ENCODE results near the gene CPPED1. TPM values are rescaled to one million over a fixed set of nuclear protein-coding genes. Genes with fewer than 3 reads are reported as not detected.

The CPPED1 gene
- total RNA-seq, 1 experiment from 2014 or later: 34.9 TPM

GRCh38 chr16:12609937-12610699, 193.6 kb downstream of the CPPED1 start:
- no peak for DNase-seq
- CTCF ChIA-PET: no interaction called here

More at GRCh38 chr16:12609937-12610699, 193.6 kb downstream of the CPPED1 start:
- Mint-ChIP-seq H3K4me1 (ENCODE audit: low read depth, unreplicated experiment) (peaks cover 14% of the 10 kb centered on the region), H3K9me3 (ENCODE audit: unreplicated experiment) (peaks cover 9% of the 10 kb centered on the region), H3K27me3 (ENCODE audit: insufficient read depth, unreplicated experiment) (no peaks in the 10 kb centered on the region), H3K27ac (ENCODE audit: unreplicated experiment) (peak overlapping the region; percentile 9), H3K36me3 (ENCODE audit: insufficient read depth, unreplicated experiment) (peaks cover 7% of the 10 kb centered on the region), H3K4me3 (ENCODE audit: unreplicated experiment) (no peak overlapping the region)
- BruUV-seq (replicated peaks): no TSS peak
- Histone ChIP-seq H3K27me3 (replicated peaks; ENCODE audit: control insufficient read depth, insufficient read depth, low read length) (no peaks in the 10 kb centered on the region), H3K4me1 (peaks cover 48% of the 10 kb centered on the region), H3K4me3 (ENCODE audit: low read depth, low read length) (no peak overlapping the region), H3K9me3 (0 out of 2 replicates have a peak, but pooled peaks cover 4% of the 10 kb centered on the region), H3K36me3 (ENCODE audit: control insufficient read depth, insufficient read depth, low read length) (no peaks in the 10 kb centered on the region)
- TF ChIP-seq CTCF (IDR thresholded peaks at IDR 0.05; ENCODE audit: insufficient read depth in 1 of 2, low read depth in 1 of 2, low read length in 1 of 2, severe bottlenecking in 1 of 2, unreplicated experiment in 1 of 2): no peak
- intact Hi-C loops (cut with micrococcal nuclease; ENCODE audit: unreplicated experiment): loop anchor here (5.0 kb wide), 1 partner anchor 192 kb away; the partner anchor contains the start of gene CPPED1
- POLR2A ChIA-PET: no interaction called here

Small RNA genes within 50 kb of the gene (microRNA-seq; reads per million reads assigned to microRNA genes)
- gene MIR4718: not detected

Other genes starting within 250 kb of the CPPED1 start
- 0.29 and 0.60 TPM in 2 replicates for gene SHISA9, start 97.7 kb upstream of the CPPED1 start, total RNA-seq (2022)